OCI-M1 (cell line): Measurements from ENCODE around the gene ANKRD60.
A peak's percentile ranks its signal among the peaks of the same experiment; 100 is the strongest.

Experiments used
- DNase-seq: peaks from one replicate; lab custom pipeline; 2025; lab: John Stamatoyannopoulos, UW

ANKRD60 gene

GRCh38 chr20:58223358-58223941, 5.0 kb downstream of the ANKRD60 start:
- no peak for DNase-seq

GRCh38 chr20:58222446-58222845, 6.0 kb downstream of the ANKRD60 start:
- DNase-seq = no peak

GRCh38 chr20:58219342-58219700, 9.1 kb downstream of the ANKRD60 start:
- DNase-seq = peak; percentile 49

- DNase-seq = no peak
Measured at GRCh38 chr20:58218665-58219341, 9.7 kb downstream of the ANKRD60 start.

- no peak for DNase-seq
Measured at GRCh38 chr20:58216334-58216733, 12.1 kb downstream of the ANKRD60 start.

- DNase-seq = no peak
Measured at GRCh38 chr20:58215116-58215515, 13.3 kb downstream of the ANKRD60 start.

GRCh38 chr20:58214310-58214709, 14.1 kb downstream of the ANKRD60 start:
- no peak for DNase-seq

- DNase-seq = no peak
Measured at GRCh38 chr20:58213716-58214115, 14.7 kb downstream of the ANKRD60 start.

GRCh38 chr20:58213121-58213520, 15.3 kb downstream of the ANKRD60 start:
- no peak for DNase-seq

- no peak for DNase-seq
Measured at GRCh38 chr20:58212636-58213035, 15.8 kb downstream of the ANKRD60 start.

GRCh38 chr20:58210398-58210747, 18.1 kb downstream of the ANKRD60 start:
- no peak for DNase-seq

GRCh38 chr20:58209652-58210397, 18.6 kb downstream of the ANKRD60 start:
- peak; percentile 78 for DNase-seq

- no peak for DNase-seq
Measured at GRCh38 chr20:58208944-58209343, 19.5 kb downstream of the ANKRD60 start.

GRCh38 chr20:58205850-58206249, 22.6 kb downstream of the ANKRD60 start:
- DNase-seq = no peak

GRCh38 chr20:58202044-58202443, 26.4 kb downstream of the ANKRD60 start:
- DNase-seq = no peak

GRCh38 chr20:58201616-58202015, 26.8 kb downstream of the ANKRD60 start:
- no peak for DNase-seq

GRCh38 chr20:58199469-58199868, 29.0 kb downstream of the ANKRD60 start:
- no peak for DNase-seq

GRCh38 chr20:58198901-58199355, 29.5 kb downstream of the ANKRD60 start:
- no peak for DNase-seq

- no peak for DNase-seq
Measured at GRCh38 chr20:58198384-58198783, 30.1 kb downstream of the ANKRD60 start.

- no peak for DNase-seq
Measured at GRCh38 chr20:58197185-58197469, 31.3 kb downstream of the ANKRD60 start.

- DNase-seq = no peak
Measured at GRCh38 chr20:58196402-58197184, 31.9 kb downstream of the ANKRD60 start.

GRCh38 chr20:58195047-58195446, 33.4 kb downstream of the ANKRD60 start:
- DNase-seq = no peak
